Left hindlimb (tissue), 1 donor: ENCODE measurements around the gene PITX1.
"Not testable (repeated sequence)": the region's sequence is repeated elsewhere in the genome, so short reads cannot be mapped to it uniquely, and the experiment has no call there.

ENCODE experiments used
- DNase-seq: peaks from one replicate; pipeline ENCODE4 v3.0.0-alpha.2; 2018

Gene PITX1

DNA sequence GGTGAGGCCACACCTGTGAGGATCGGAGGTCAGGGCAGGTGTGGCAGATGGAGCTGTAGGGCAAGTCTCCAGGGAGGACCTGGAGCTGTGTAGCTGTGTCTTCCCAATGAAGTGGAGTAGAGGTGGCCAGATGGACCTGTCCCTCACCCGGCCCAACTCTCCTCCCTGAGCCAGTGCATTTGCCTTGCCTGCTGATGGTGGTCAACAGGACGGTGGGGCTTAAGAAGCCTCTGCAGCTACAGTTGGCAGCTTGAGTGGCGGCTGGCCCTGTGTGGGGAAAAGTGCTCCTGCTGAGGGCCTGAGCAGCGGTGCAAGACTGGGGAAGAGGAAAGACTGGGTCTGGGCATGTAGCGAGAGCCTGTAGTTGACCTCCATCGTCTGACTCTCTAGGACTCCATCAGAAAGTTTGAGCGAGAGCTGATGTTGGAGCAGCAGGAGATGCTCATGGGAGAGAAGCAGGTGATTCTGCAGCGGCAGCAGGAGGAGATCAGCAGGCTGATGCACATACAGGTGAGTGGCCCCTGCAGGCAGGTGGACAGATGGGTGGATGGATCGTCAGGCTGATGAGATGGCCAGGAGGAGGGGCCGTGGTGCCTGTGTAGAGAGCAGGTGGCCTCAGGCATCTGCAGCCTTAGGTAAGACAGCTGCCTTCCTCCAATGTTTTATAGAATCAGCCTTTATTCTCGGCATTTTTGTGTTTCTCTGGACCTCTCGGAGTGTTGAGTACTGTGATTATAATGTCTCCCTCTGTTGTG is 24.9 kb downstream of the PITX1 start:
- no peak for DNase-seq

- no peak for DNase-seq
These were observed 25.5 kb downstream of the PITX1 start for GRCh38 chr5:135008556-135008955.

DNA sequence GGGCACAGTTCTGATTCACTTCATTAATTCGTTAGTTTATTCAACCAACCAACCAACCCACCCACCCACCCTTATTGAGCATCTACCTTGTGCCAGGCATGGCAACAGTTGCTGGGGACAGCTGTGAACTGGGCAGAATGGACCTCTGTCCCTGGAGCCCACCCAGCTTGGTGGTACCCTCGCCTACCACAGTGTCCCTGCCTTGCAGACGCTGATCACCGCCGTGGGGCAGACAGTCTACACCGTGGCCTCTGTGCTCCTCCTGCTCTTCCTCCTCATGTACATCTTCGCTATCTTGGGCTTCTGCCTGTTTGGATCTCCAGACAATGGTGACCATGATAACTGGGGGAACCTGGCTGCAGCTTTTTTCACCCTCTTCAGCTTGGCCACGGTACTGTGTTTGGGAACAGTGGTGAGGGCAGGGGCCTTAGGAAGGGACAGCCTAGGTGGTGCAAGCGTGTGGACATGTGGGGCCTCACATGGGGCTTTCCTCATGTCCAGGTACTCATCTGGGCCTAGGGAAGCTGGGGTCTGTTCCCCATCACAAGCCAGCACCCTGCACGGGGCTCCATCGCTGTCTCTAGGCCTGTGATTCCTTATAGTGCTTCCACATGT is 26.2 kb downstream of the PITX1 start:
- no peak for DNase-seq

DNA sequence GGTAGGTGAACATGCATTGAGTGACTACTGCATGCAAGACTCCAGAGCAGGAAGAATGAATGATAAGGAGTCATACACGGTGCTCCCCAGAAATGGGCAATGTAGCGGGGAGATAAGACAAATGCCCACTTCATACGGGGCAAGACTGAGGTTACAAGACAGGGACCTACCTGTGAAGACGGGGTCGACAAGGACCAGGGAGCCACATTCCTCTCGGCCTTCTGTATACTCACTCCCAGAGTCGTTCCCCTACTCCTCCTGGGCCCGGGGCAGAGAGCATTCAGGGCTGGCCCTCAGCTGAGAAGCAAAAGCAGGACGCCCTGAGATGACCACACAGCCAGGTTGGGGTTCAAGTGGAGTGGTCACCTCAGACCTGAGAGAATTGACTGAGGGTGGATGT is 26.7 kb downstream of the PITX1 start:
- DNase-seq: no peak

GRCh38 chr5:135005076-135005475 is 29.0 kb downstream of the PITX1 start:
- no peak for DNase-seq

DNA sequence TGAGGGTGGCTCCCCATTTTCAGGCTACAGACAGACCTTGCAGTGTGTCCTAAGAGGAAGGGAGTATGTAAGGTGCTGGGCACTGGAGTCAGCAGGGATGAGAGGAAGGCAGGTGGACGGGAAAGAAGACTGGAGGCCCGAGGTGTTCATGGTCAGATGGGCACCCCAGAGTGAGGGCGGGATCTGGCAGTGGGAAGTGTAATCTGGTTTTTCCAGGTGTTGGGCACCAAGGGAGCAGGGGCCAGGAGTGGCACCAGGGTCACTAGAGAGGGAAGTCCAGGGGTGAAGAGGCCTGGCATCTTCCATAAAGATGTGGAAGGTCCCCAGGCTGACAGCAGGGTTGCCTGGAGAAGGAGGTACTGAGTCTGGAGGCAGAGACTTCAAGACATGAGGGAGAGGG is 29.7 kb downstream of the PITX1 start:
- no peak for DNase-seq

DNA sequence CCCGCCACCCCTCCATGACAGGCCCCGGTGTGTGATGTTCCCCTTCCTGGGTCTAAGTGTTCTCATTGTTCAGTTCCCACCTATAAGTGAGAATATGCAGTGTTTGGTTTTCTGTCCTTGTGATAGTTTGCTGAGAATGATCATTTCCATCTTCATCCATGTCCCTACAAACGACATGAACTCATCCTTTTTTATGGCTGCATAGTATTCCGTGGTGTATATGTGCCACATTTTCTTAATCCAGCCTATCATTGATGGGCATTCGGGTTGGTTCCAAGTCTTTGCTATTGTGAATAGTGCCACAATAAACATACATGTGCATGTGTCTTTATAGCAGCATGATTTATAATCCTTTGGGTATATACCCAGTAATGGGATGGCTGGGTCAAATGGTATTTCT is 36.0 kb downstream of the PITX1 start:
- not testable (repeated sequence) for DNase-seq

DNA sequence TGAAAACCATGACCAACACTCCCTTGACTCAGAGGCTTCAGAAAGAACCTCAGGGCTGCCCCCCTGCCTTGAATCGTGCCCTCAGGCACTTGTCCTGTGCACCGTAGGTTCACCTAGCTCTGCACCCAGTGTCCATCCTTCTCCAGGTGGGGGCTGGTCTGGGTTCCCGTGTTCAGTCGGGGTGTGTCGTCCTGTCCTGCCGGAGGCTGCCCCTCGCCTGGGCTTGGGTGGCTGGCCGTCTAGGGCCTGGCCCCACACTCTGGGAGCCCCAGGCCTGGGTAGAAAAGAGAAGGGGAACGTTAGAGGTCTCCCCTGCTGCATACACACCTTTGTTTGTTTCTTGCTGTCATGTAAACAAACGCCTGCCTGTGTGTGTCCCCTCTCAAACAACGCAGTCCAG is 37.0 kb downstream of the PITX1 start:
- no peak for DNase-seq

DNA sequence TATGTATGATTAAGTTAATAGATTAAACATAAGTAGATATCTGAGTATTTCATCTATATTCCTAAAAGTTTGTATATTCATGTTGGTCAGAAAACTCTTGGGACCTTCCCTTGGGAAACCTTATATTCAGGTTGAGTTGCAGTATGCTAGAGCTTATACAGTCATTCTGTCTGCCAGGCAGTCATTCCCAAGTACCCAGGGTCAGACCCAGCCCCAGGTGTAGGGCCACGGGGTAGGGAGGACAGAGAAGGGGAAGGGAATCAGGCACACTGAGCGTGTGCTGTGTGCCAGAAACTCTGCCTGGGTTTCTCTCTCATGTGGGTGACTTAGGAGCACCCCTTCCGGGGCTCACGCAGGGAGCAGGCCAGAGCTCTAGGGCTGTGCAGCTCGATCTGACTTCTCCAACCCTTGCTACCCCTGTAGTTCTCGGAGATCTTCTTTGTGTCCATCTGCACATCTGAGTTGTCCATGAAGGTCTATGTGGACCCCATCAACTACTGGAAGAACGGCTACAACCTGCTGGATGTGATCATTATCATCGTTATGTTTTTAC is 38.1 kb downstream of the PITX1 start:
- no peak for DNase-seq

- DNase-seq: no peak
These were observed 39.4 kb downstream of the PITX1 start for GRCh38 chr5:134994560-134995156.

DNA sequence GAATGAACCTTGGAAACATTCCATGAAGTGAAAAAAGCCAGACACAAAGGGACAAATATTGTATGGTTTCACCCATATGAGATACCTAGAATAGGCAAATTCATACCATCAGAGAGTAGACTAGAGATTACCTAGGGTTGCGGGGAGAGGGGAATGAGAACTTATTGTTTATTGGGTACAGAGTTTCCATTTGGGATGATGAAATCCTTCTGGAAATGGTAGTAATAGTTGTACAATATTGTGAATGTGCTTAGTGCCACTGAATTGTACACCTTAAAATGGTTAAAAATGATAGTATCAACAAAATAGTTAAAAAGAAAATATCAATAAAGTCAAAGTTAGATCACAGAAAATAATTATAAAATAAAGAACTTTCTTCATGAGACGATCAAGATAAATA is 40.9 kb downstream of the PITX1 start:
- DNase-seq: no peak

- DNase-seq: no peak
These were observed 41.9 kb downstream of the PITX1 start for GRCh38 chr5:134992148-134992547.

DNA sequence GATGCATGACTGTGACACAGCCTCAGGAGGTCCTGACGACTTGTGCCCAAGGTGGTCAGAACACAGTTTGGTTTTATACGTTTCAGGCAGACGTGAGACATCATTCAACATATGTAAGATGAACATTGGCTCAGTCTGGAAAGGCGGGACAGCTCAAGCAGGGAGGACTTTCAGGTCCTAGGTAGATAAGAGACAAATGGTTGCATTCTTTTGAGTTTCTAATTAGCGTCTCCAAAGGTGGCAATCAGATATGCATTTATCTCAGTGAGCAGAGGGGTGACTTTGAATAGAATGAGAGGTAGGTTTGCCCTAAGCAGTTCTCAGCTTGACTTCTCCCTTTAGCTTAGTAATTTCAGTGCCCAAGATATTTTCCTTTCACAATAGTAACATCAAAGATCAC is 43.8 kb downstream of the PITX1 start:
- not testable (repeated sequence) for DNase-seq

- no peak for DNase-seq
These were observed 44.7 kb downstream of the PITX1 start for GRCh38 chr5:134989266-134989830.

GRCh38 chr5:134982230-134982629 is 51.8 kb downstream of the PITX1 start:
- DNase-seq: no peak

DNA sequence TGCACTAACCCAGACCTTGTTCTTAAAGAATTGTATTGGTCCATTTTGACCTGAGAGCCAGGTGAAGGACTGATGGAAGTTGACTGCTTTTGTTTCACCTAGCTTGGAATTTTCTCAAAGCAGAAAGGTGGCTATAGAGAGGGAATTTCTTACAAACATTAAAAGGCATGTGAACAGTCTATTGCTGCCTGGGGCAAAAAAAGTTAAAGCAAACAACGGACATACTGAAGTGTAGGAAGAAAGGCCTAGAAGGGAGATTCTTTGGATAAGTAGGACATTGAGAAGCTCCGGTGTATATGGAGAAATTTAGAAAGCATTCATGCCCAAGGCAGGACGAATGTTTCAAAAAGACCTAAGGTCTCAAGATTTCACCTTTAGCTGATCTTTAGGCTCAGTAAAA is 54.6 kb downstream of the PITX1 start:
- no peak for DNase-seq
